Right lobe of liver (tissue), 6 donors: ENCODE data around the gene FGF14. TPM values are rescaled to one million over a fixed set of nuclear protein-coding genes. Genes with fewer than 3 reads are reported as not detected.

Experiments
- ATAC-seq, 4 donors: fragments of 200-7000 bp; cut with Tn5 transposase; one replicate each; pipeline ENCODE4 v1.9.1; 2020; ENCODE audit warnings: mild to moderate bottlenecking in 4 of 4, moderate library complexity in 4 of 4
- DNase-seq, 3 donors: peaks; one replicate each; pipeline ENCODE4 v3.0.0-alpha.2; 2020
- H3K27ac ChIP-seq, 3 donors: fragments of 200-600 bp; one replicate each; pipeline ENCODE4 v1.8.0; 2022
- H3K27me3 ChIP-seq, 2 donors: fragments of 200-600 bp; one replicate each; pipeline ENCODE4 v1.8.0; 2022
- H3K36me3 ChIP-seq, 4 donors: fragments of 200-600 bp; sonication (generic) in 1 of 4; one replicate each; pipeline versions ENCODE4 v1.5.1 to v1.8.0; 2017 to 2022; ENCODE audit warnings: control low read depth in 1 of 4
- H3K4me1 ChIP-seq, 4 donors: fragments of 200-600 bp; sonication (generic) in 1 of 4; one replicate each; pipeline versions ENCODE4 v1.5.1 to v1.8.0; 2017 to 2022; ENCODE audit warnings: control low read depth in 1 of 4
- H3K4me3 ChIP-seq, 3 donors: fragments of 200-600 bp; one replicate each; pipeline ENCODE4 v1.8.0; 2022
- H3K9me3 ChIP-seq, 4 donors: fragments of 200-600 bp; sonication (generic) in 1 of 4; one replicate each; pipeline versions ENCODE4 v1.5.1 to v1.8.0; 2017 to 2022; ENCODE audit warnings: control low read depth in 1 of 4
- POLR2A ChIP-seq: fragments of 450-650 bp; IDR thresholded peaks from one replicate; pipeline ENCODE4 v1.6.1; 2017; ENCODE audit warnings: antibody characterized with exemption, mild to moderate bottlenecking
- WGBS: methylation state at CpG from one replicate; pipeline ENCODE4 v1.1.6; 2018; ENCODE audit warnings: low coverage, low lambda C conversion rate; ENCODE audit not compliant: insufficient coverage; ENCODE audit errors: missing lambda C conversion rate; 5-methylcytosine and 5-hydroxymethylcytosine counted together
- intact Hi-C, 2 donors: fragments of 100-400 bp; cut with DNase I; formaldehyde crosslinking; loops; one replicate each; pipeline versions ENCODE4 v1.11.2 to v1.14.1; 2022
- total RNA-seq, 6 experiments: library from RNA; depleted of rRNA in 2 of 6; stranded (reverse); fragments of >200 nt in 2 of 6; fragmentation: NEBNext Ultra II Directional in 3 of 6; extraction: Animal tissue kit (Norgen Biotek cat#: 25700) in 3 of 6; gene quantifications; one replicate each; pipeline versions ENCODE4 v1.1.0 to v1.2.4, GENCODE V29; 2016 to 2023
- TF ChIP-seq, protein P1 (sequence below), 4 donors: fragments of 200-600 bp in 3 of 4; fragments of 450-650 bp in 1 of 4; IDR thresholded peaks; one replicate each; pipeline versions ENCODE4 v1.5.1 to v1.8.0; 2016 to 2022; ENCODE audit warnings: antibody characterized with exemption in 4 of 4, mild to moderate bottlenecking in 2 of 4
- donor health status: DM: no; HTN: yes; CAD: no.
- donor health status: DM: no; HTN: no; CAD: no.
- donor health status: DM: no; HTN: no; CAD: no.
- donor health status: DM: no; HTN: yes; CAD: no.
- donor health status: DM: no; HTN: yes; CAD: no.

Gene FGF14
- total RNA-seq, 6 experiments from 2014 or later = 0.42 to 6.3 (median 1.2) TPM

DNA sequence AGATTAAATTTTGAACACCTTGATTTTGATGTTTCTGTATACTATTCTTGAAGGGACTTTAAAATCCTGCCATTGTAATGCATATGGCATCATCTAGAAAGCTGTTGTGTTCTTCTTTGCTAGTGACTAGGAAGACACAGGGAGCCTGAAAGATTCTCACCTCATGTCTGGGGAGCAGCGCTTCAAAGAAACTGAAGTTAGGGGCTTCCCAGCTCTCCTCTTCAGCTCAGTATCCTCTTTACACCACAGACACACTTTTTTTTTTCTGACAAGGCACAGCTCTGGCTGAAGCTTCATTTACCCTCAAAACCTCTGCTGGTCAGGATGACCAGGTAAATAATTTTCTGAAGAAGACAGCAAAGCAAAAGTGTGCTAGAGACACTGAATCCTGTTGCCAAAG lies 693.7 kb downstream of the FGF14 start:
- no peak for TF ChIP-seq POLR2A
- TF ChIP-seq, protein P1, sequence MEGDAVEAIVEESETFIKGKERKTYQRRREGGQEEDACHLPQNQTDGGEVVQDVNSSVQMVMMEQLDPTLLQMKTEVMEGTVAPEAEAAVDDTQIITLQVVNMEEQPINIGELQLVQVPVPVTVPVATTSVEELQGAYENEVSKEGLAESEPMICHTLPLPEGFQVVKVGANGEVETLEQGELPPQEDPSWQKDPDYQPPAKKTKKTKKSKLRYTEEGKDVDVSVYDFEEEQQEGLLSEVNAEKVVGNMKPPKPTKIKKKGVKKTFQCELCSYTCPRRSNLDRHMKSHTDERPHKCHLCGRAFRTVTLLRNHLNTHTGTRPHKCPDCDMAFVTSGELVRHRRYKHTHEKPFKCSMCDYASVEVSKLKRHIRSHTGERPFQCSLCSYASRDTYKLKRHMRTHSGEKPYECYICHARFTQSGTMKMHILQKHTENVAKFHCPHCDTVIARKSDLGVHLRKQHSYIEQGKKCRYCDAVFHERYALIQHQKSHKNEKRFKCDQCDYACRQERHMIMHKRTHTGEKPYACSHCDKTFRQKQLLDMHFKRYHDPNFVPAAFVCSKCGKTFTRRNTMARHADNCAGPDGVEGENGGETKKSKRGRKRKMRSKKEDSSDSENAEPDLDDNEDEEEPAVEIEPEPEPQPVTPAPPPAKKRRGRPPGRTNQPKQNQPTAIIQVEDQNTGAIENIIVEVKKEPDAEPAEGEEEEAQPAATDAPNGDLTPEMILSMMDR (IDR thresholded peaks at IDR 0.05) = no peak
- no peaks in the 10 kb centered on the region for H3K36me3 ChIP-seq
- DNase-seq = no peak
- H3K4me1 ChIP-seq = peaks cover 0 to 31% (median 7%) of the 10 kb centered on the region in 4 donors
- no peak overlapping the region for H3K4me3 ChIP-seq
- no peak for ATAC-seq
- peak overlapping the region in 1 of 3 donors; percentile 21 for H3K27ac ChIP-seq
- intact Hi-C loops = no loop called here
- no peaks in the 10 kb centered on the region for H3K27me3 ChIP-seq
- no peaks in the 10 kb centered on the region for H3K9me3 ChIP-seq
- 88% methylated on average over 1 of the region's 1 CpG for WGBS

DNA sequence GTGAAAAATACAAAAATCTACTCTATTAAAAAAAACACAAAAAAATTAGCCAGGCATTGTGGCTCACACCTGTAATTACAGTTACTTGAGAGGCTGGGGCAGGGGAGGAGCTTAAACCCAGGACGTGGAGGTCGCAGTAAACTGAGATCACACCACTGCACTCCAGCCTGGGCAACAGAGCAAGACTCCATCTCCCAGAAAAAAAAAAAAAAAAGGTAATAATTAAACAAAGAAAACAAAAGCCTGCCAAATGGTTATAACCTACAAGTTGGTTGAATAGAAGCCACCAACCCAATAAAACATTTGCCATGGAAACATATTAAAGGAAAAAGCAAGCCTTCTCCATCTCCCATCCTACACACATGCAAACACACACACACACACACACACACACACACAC lies 694.2 kb downstream of the FGF14 start:
- H3K4me3 ChIP-seq = no peak overlapping the region
- no peaks in the 10 kb centered on the region for H3K27me3 ChIP-seq
- ATAC-seq (peak in 3 of 4 donors; percentile 33 to 60 (median 44)), DNase-seq (no peak)
- TF ChIP-seq, protein P1 (IDR thresholded peaks at IDR 0.05) = no peak
- TF ChIP-seq POLR2A = no peak
- H3K9me3 ChIP-seq = no peaks in the 10 kb centered on the region
- 27% methylated on average over 2 of the region's 2 CpGs for WGBS
- intact Hi-C loops = no loop called here
- H3K4me1 ChIP-seq = peaks cover 0 to 31% (median 7%) of the 10 kb centered on the region in 4 donors
- H3K36me3 ChIP-seq = no peaks in the 10 kb centered on the region
- peak overlapping the region in 2 of 3 donors; percentile 17 to 67 for H3K27ac ChIP-seq

DNA sequence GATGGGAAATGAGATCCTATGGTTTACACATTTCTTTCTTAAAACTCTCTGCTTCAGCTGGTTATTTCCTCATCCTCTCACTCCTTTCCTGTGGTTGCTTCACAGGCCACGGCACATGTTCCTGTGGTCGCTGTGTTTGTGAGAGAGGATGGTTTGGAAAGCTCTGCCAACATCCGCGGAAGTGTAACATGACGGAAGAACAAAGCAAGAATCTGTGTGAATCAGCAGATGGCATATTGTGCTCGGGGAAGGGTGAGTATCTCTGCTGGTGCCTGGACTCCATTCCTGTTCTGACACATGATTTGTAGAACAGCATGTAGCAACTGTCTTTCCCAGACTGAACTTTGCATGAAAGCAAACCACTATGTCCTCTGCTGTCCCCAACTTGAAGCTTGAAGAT lies 695.2 kb downstream of the FGF14 start:
- intact Hi-C loops = no loop called here

DNA sequence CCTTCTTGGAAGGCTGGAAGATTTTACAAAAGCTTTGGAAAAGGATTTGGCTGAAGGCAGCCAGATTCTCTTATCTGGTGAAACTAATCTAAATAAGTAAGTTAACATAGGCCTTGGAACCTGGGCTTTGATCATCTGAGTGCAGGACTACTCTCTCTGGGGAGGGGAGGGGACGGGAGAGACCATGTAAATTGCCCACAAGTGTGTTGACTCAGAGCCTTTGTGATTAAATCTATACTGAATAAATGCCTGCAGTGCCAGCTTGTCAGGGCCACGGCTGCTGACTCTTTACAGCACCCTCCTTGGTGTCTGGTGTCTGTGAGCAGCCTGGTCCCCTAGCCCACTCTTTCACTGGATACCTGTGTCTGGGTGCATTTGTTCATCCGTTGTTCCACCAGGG lies 698.0 kb downstream of the FGF14 start:
- Histone ChIP-seq H3K27me3 (no peaks in the 10 kb centered on the region), H3K4me3 (no peak overlapping the region), H3K4me1 (peaks cover 0 to 31% (median 3%) of the 10 kb centered on the region in 4 donors), H3K27ac (no peak overlapping the region), H3K9me3 (no peaks in the 10 kb centered on the region), H3K36me3 (no peaks in the 10 kb centered on the region)
- DNase-seq (no peak), ATAC-seq (no peak)
- TF ChIP-seq POLR2A = no peak
- TF ChIP-seq, protein P1 (IDR thresholded peaks at IDR 0.05) = no peak
- intact Hi-C loops = no loop called here
- 44% methylated on average over 2 of the region's 3 CpGs for WGBS

More for the DNA sequence above, 695.2 kb downstream of the FGF14 start:
- ATAC-seq (peak; percentile 78 to 91 (median 82)), DNase-seq (peak; percentile 61 to 69 (median 64))
- Histone ChIP-seq H3K27me3 (no peaks in the 10 kb centered on the region), H3K36me3 (no peaks in the 10 kb centered on the region), H3K4me1 (peaks cover 0 to 31% (median 7%) of the 10 kb centered on the region in 4 donors), H3K27ac (peak overlapping the region in 2 of 3 donors; percentile 17 to 67), H3K9me3 (no peaks in the 10 kb centered on the region), H3K4me3 (peak overlapping the region in 1 of 3 donors; percentile 9)
- TF ChIP-seq, protein P1 (IDR thresholded peaks at IDR 0.05) = no peak
- no peak for TF ChIP-seq POLR2A
- 2% methylated on average over 6 of the region's 6 CpGs for WGBS

DNA sequence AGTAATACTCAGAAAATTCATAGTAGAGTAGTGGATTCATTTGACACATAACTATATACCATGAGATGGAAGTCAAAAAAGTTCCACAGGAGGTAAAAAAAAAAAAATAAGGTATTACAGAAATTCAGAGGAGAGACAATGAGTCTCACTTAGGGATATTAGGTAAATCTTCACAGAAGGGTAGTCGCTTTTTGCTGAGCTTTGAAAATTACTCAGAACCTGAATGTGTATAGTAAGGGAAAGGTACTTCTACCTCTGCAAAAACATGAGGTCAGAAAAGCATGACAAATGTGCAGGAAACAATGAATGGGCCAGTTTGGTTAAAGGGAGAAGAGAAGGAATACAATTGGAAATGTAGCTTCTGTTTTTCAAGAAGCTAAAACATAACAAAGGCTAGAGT lies 698.8 kb downstream of the FGF14 start:
- no peaks in the 10 kb centered on the region for H3K27me3 ChIP-seq
- 86% methylated on average over 1 of the region's 1 CpG for WGBS
- intact Hi-C loops = no loop called here
- no peak overlapping the region for H3K4me3 ChIP-seq
- no peak for TF ChIP-seq POLR2A
- TF ChIP-seq, protein P1 (IDR thresholded peaks at IDR 0.05) = no peak
- ATAC-seq (no peak), DNase-seq (no peak)
- no peaks in the 10 kb centered on the region for H3K9me3 ChIP-seq
- no peaks in the 10 kb centered on the region for H3K36me3 ChIP-seq
- H3K4me1 ChIP-seq = peaks cover 0 to 24% (median under 1%) of the 10 kb centered on the region in 4 donors
- no peak overlapping the region for H3K27ac ChIP-seq
